HG03025 (cell line): Measurements from ENCODE around the gene CUZD1.

ENCODE experiments used
- ATAC-seq: cut with Tn5 transposase; IDR thresholded peaks from one replicate; pipeline ENCODE4 v1.9.1; 2021; ENCODE audit warnings: mild to moderate bottlenecking, moderate library complexity; ENCODE audit not compliant: unreplicated experiment, low FRiP score

CUZD1 gene

DNA sequence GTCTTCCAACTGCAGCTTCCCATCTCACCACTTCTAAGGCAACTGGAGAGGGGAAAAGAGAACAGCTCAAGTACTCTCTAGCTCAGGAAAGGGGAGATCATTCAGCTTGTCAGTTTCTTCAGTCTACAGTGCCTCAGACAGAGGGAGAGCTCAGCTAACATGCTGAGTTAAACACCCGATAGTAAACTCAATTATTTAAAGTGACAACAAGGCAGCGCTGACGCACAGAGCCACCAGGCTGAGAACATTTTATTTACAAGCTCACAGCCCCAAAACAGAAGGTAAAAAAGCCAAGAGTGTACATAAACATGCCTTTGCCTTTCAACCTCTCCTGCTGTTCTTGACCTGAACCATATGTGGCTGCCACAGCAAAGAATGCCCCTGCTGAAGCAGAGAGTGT lies 10.1 kb upstream of the CUZD1 start:
- no peak for ATAC-seq

- no peak for ATAC-seq
Observed at GRCh38 chr10:122854648-122855047, 9.0 kb upstream of the CUZD1 start.

DNA sequence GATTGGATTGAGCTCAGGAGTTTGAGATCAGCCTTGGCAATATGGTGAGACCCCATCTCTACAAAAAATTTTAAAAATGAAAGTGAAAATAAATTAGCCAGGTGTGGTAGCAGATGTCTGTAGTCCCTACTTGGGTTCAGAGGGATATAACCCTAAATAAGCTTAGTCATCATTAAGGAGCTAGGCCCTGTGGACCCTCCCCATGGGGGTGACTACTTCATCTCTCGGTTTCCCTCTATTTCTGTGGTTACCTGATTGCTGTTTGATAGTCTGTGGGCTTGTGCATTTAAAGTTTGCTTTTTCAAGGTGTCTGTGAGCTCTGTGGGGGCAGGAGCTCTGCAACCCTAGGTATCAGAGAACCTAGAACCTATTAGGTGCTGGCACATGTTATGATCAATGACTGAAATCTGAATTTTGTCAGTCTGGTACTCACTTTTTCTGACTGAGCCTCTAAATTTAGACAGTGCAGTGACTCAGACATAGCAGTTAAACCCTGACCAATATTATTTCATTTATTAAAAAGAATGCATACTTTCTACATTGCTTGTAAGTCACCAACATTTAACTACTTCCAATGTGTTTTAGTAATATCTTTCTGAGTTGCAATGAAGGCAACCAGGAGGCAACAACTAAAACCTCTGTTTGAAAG lies 8.1 kb upstream of the CUZD1 start:
- no peak for ATAC-seq

- ATAC-seq, result no peak
Observed at GRCh38 chr10:122852261-122852660, 6.6 kb upstream of the CUZD1 start.

DNA sequence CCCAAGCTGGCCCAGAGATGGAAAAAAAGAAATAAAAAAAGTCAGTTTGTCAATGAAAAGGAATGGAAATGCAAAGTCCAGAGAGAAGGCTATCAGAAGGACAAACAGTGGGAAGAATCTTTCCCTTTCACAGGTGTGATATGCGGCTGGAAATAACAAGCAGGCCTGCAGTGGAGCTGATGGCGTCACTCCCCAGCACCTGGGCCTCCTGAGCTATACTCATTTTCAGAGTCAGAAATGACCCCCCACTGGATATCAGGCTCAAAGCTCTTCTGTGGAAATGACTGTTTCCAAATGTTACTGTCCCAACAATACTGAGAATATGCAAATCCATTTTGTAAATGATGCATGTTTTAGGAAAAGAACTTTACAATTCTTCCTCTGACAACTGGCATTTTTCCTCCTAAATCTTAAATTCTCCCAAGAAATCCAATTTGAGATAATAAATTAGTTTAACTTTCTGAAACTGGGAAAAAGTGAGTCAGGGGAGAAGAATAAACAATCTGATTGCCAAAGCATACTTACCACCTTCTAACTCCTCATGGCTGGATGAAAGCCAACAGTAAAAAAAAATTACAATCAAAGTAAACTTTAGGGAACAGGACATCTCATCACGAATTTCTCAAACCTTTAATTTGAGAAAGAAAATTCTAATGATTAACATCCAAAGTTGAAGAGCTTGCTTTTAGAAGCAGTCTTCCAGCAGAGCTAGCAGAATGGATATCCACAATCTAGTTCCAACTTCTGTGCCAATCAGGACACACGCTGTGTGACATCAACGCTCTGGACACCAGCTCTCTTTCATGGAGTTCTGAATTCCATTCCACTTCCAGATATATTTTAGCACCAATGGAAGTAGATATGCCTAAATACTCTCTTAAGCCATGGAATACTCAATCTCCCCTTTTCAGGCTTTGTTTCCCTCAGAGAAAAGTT lies 5.3 kb upstream of the CUZD1 start:
- ATAC-seq, result no peak

DNA sequence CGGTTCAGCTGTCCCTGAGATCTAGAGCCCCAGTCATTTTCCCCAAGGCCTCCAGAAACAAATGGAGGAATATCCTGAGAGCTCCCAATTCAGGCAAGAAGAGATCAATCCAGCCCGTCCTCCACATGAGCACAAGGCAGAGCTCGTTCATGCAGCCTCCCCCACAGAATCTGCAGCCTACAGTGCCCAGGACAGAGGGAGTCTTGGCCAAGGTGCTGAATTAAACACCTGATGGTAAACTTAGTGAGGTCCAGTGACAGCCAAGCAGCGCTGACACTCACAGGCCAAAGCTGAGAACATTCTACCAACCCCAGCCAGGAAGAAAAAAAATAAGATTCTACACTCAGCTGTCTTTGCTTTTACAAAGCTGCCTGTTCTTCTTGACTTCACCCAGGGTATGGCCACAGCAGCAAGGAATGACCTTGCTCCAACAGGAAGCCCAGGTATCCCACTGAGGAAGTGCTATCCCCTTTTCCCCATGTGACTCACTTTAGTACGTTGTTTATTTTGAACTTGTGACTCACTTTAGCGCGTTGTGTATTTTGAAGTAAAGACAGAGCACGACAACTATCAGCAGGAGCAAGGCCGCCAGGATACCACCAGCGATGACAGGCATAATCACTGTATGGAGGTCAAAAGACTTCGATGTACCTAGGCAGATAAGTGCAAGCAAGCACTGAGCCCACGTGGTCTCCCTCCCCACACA lies 4.4 kb upstream of the CUZD1 start:
- no peak for ATAC-seq

DNA sequence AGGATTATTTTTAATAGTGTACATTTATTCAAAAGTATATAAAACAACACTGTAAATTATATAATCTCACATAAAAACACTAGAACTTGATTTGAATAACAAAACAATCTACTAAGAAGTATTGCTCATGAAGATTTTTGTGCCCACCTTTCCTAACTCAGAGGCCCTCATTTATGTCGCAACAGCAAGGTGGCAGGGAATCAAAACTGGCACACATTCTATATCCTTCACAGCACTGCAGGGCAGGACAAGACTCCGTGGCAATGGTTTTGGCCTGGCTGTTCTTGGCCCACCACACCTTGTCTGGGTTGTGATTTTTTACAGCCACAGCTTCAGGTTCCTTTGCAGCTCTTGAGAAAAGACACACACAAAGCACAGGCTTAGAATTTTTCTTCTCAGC lies 3.4 kb upstream of the CUZD1 start:
- ATAC-seq, result no peak

DNA sequence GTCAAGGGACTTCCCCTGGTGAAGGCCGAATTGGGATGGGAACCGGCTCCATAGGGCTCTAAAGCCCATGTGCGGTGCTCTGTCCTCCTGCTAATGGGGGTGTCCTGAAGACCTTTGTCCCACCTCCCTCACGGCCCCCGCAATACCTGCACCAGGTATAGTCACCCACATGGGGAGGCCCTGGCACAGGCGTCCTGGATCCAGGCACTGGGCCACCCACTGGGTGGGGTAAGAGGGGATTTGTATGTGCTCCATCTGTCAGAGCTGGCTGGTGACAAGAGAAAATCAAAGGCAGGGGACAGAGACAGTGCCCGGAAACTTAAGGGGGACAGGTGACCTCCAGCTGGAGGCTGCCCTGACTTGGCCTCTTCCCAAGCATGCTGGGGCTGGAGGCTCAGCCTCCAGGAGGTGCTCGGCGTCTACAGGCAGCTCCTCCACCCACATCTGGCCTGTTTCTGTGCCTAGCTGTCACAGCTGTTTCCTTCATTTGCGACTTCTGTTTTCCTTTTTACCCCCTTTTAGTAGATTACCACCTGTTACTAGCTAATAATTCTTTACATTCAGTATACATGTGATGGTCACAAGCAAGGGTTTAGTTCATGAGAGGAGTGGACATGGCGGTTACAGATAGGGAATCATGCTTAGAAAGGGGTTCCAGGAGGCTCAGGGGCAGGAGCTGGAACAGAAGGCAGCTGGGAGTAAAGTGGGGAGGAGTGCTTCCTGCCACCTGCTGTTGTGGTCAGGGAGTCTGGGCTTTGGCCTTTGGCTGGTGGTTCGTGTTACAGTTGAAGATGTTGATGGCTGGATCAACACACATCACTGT lies 2.3 kb upstream of the CUZD1 start:
- no peak for ATAC-seq

- no peak for ATAC-seq
Observed at GRCh38 chr10:122844146-122844545, 1.5 kb downstream of the CUZD1 start.

DNA sequence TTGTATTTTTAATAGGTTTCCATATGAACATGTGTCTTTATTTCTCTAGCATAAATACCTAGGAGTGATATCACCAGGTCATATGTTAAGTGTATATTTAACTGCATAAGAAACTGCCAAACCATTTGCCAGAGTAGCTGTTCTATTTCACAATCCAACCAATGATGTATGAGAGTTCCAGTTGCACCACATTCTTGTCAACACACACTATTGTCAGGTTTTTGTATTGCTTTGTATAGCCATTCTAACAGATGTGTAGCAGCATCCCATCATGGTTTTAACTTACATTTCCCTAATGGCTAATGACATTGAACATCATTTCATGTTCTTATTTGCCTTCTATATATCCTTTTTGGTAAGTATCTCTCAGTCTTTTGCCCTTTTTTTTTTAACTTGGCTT lies 4.1 kb downstream of the CUZD1 start:
- ATAC-seq, result no peak

DNA sequence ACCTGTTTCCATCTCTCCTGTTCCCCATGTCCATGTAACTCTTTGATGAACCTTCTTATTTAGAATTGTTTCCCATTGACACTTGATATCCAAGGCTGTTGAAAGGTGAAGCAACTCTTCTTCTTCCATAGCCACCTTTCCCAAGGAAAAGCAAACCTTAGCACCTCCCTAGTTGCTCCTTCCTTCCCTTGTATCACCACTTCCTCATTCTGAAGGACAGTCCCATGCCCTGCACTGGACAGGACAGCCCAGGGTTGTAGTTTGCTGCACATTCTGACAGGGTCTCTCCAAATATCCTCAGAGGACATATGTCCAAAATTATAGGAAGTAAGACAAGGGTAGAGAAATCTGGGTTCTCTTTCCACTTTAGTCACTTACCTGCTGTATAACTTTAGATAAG lies 6.2 kb downstream of the CUZD1 start:
- no peak for ATAC-seq

DNA sequence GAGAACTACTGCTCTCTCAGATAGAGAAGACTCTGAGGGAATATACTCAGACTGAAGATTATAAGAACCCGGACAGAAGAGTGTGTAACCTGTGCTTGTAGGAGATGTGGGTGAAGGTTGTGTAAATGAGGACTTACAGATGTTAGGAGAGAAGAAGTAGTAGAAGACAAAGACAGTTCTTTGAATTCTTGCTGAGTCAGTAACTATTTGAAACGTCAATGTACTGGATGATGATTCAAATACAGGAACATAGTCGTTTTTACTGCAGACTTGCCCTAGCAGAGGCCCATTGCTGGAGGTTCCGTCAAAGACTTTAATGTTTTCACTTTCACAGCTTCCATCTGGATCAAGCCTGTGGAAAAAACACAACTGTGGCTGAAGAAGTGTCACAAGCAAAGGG lies 6.8 kb downstream of the CUZD1 start:
- no peak for ATAC-seq

GRCh38 chr10:122835908-122836307 lies 9.7 kb downstream of the CUZD1 start:
- ATAC-seq, result no peak

GRCh38 chr10:122830965-122831353 lies 14.7 kb downstream of the CUZD1 start:
- ATAC-seq, result no peak

DNA sequence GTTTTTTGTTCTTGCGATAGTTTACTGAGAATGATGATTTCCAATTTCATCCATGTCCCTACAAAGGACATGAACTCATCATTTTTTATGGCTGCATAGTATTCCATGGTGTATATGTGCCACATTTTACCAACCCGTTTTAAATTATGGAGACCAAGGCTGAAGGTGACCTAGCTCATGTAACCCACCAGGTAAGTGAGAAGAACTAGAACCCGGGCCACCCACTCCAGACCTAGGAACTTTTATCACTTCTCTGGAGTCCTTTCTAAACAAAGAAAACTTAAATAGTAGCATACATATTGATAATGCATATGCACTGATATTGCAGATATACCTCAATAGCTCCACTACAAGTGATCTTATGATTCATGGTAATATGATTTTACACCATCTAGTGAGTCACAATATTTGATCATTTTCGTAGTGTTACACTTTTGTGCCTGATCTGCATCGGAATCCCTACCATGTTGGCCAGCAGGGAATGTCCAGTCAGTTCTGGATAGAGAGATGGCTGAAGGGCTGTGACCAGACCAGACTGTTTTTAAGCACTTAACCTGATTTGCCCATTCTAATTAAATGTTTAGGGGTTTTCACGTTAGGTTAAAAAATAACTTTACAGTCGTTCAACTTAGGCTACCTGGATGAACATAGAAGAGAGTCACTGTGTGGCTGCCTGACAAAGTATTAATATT lies 15.2 kb downstream of the CUZD1 start:
- no peak for ATAC-seq

DNA sequence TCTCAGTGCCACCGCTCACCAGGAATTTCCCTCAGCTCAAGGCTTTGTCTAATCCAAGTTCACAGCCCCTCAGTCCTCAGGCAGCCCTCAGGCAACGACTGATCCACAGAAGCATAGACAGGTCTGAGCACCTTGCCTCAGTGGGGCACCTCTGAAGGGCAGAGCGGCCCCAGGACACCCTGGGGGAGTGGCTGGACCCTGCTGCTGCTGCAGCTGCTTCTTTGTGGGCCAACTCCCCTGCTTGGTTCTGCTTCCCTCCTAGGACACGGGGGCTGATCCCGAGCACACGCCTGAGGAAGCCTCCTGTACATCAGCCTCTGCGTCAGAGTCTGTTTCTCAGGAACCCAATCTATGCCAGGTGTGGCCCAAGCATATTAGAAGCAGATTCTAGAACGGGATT lies 16.2 kb downstream of the CUZD1 start:
- ATAC-seq, result no peak

- no peak for ATAC-seq
Observed at GRCh38 chr10:122828716-122829255, 16.9 kb downstream of the CUZD1 start.

DNA sequence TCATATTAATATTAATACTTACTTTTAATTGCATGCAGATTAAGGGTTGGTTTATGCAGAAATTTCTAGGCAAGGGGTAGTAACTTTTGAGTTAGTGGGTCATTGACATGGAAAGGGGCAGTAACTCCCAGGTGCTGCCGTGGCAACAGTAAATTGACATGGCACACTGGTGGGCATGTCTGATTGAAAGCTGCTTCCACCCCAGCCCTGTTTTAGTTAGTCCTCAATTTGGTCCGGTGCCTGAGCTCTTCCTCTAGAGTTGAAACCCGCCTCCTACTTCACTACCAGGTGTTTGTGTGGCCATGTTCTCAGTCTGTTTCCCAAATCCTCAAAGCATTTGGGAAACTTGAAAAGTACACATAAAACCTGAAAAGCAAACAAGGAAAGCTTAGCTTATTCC lies 18.4 kb downstream of the CUZD1 start:
- ATAC-seq, result no peak

GRCh38 chr10:122822973-122823690 lies 22.5 kb downstream of the CUZD1 start:
- no peak for ATAC-seq
